Astrocyte of the hippocampus (primary cell): Measurements from ENCODE around the gene NTSR2.
A peak's percentile ranks its signal among the peaks of the same experiment; 100 is the strongest.

Source experiments
- DNase-seq: peaks from one replicate; pipeline ENCODE4 v3.0.0; 2011; ENCODE audit warnings: low read depth, low spot score

The NTSR2 gene

GRCh38 chr2:11657646-11658045 lies 12.3 kb downstream of the NTSR2 start:
- no peak for DNase-seq

GRCh38 chr2:11657195-11657594 lies 12.8 kb downstream of the NTSR2 start:
- no peak for DNase-seq

- DNase-seq = no peak
Observed at GRCh38 chr2:11656671-11657101, 13.3 kb downstream of the NTSR2 start.

- no peak for DNase-seq
Observed at GRCh38 chr2:11656252-11656651, 13.7 kb downstream of the NTSR2 start.

GRCh38 chr2:11655495-11655894 lies 14.5 kb downstream of the NTSR2 start:
- no peak for DNase-seq

GRCh38 chr2:11652553-11652952 lies 17.4 kb downstream of the NTSR2 start:
- peak; percentile 76 for DNase-seq

- no peak for DNase-seq
Observed at GRCh38 chr2:11651856-11652548, 18.0 kb downstream of the NTSR2 start.

- no peak for DNase-seq
Observed at GRCh38 chr2:11649093-11649492, 20.9 kb downstream of the NTSR2 start.

GRCh38 chr2:11647834-11648600 lies 22.0 kb downstream of the NTSR2 start:
- DNase-seq = peak; percentile 32

- no peak for DNase-seq
Observed at GRCh38 chr2:11646530-11646929, 23.5 kb downstream of the NTSR2 start.

- no peak for DNase-seq
Observed at GRCh38 chr2:11644293-11644692, 25.7 kb downstream of the NTSR2 start.

- DNase-seq = no peak
Observed at GRCh38 chr2:11642972-11643371, 27.0 kb downstream of the NTSR2 start.

GRCh38 chr2:11640132-11640531 lies 29.9 kb downstream of the NTSR2 start:
- DNase-seq = no peak

GRCh38 chr2:11639503-11639902 lies 30.5 kb downstream of the NTSR2 start:
- no peak for DNase-seq

- DNase-seq = no peak
Observed at GRCh38 chr2:11637546-11637945, 32.4 kb downstream of the NTSR2 start.

- DNase-seq = no peak
Observed at GRCh38 chr2:11636593-11637295, 33.3 kb downstream of the NTSR2 start.

- no peak for DNase-seq
Observed at GRCh38 chr2:11635141-11635540, 34.9 kb downstream of the NTSR2 start.

- no peak for DNase-seq
Observed at GRCh38 chr2:11634584-11634983, 35.4 kb downstream of the NTSR2 start.

GRCh38 chr2:11633923-11634478 lies 36.0 kb downstream of the NTSR2 start:
- no peak for DNase-seq

- peak; percentile 29 for DNase-seq
Observed at GRCh38 chr2:11631462-11631861, 38.5 kb downstream of the NTSR2 start.

GRCh38 chr2:11630855-11631254 lies 39.1 kb downstream of the NTSR2 start:
- no peak for DNase-seq

- DNase-seq = no peak
Observed at GRCh38 chr2:11629851-11630250, 40.1 kb downstream of the NTSR2 start.
